HG03342 (cell line): ENCODE measurements around the gene EDN2.

Source experiments
- ATAC-seq: cut with Tn5 transposase; IDR thresholded peaks from one replicate; pipeline ENCODE4 v1.9.1; 2021; ENCODE audit warnings: mild to moderate bottlenecking, moderate library complexity; ENCODE audit not compliant: unreplicated experiment

EDN2 gene

GRCh38 chr1:41442697-41443251 lies 41.7 kb downstream of the EDN2 start:
- no peak for ATAC-seq

DNA sequence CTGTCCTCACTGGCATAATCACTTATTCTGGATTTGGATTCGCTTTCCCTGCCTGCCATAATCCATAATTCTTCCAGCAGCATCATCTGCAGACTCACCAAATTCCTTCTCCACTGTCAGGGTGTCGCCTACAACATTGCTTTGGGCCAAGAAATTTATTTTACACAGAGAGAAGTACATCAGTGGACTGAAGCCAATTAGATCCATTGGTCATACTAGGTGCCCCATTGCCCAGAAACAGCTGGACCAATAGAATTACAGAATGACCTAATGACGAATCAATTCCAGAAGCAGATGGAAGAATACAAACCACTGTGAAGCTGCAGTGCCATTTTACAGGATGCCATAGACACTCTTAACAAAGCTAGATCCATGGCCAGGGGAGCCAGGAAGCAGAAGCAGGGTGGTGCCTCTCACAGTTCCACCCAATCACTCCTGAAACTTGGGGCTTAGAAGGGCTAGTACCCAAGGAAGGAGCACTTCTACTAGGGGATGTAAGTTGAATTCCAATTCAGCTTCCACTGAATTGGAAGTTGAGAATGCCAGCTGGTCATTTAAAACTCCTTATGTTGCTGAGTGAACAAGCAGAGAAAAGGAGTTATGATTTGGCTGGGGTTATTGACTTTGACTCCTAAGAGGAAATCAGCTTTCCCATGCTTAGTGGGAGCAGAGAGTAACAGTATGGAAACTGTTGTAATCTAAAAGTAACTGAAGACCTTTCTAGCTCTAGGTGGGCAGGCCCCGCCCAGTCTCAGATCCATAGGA lies 44.0 kb downstream of the EDN2 start:
- no peak for ATAC-seq

DNA sequence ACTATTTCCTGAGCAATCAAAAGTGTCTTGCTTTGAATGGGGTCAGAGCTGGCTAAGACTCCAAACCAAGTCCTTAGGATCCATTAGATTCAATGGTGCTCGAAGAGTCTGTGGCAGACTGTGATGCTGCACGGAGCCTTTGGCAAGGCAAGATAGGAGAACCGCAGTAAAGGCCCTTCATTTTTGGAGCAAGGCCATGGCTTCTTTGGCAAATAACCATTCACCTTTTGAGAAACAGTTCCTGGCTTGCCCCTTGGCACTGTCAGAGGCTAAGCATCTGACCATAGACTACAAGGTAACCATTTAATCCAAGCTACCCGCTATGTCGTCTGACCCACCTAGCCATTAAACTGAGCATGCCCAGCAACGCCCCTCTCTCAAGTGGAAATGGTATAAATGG lies 45.2 kb downstream of the EDN2 start:
- no peak for ATAC-seq

GRCh38 chr1:41438711-41439110 lies 45.8 kb downstream of the EDN2 start:
- no peak for ATAC-seq

GRCh38 chr1:41437011-41437355 lies 47.5 kb downstream of the EDN2 start:
- ATAC-seq, result no peak

DNA sequence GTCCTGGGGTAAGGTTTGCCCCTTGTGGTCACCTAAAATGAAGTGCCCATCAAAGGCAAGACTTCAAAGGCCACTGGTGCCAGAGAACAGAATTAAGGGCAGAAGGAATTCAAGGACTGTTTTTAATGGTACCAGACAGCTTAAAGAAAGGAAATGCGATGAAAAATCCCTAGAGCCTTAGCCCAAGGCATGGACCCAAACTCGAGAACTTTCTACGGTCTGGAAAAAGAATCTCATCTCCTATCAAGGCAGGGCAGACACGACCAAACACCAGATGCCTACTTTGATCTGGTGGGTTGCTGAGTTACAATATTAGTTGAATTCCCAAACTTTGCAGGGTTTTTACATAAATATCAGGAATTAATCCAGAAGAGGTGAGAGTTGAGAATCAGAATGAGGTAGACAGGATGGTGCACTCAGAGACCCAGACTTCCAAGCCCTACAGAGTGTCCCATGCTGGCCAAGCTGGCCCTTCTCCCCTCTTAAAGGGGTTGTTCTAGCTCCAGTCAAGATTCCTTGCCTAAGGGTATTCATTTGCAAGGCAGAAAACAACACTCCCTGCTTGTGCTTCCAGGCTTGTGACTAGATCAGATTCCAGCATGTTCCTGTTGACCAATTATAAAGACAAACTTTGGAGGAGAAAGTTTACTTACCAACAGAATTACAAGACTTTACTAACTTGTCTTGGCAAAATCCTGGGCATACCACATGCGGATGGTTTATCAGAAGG lies 48.0 kb downstream of the EDN2 start:
- no peak for ATAC-seq

- ATAC-seq, result no peak
These were observed 48.8 kb downstream of the EDN2 start for GRCh38 chr1:41435570-41436178.

GRCh38 chr1:41434748-41435449 lies 49.6 kb downstream of the EDN2 start:
- ATAC-seq, result no peak

GRCh38 chr1:41434306-41434705 lies 50.2 kb downstream of the EDN2 start:
- no peak for ATAC-seq

DNA sequence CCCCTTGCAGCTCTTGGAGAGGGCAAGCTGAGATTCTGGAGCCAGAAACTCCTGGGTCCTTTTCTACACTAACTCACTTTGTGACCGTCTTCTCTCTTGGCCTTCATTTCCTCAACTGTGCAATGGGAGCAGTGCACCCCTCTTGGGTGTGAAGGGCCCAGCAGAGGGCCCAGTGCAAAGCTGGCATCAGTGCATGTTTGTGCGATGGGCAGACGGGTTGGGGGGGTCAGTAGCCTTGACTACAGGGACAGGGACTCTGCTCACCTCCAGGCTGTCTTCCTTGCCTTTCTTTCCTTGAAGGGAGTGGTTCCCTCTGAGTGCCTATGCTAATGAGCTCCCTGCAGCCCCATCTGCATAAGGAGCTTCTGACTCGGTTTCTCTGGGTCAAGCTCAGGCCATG lies 51.0 kb downstream of the EDN2 start:
- ATAC-seq, result no peak

DNA sequence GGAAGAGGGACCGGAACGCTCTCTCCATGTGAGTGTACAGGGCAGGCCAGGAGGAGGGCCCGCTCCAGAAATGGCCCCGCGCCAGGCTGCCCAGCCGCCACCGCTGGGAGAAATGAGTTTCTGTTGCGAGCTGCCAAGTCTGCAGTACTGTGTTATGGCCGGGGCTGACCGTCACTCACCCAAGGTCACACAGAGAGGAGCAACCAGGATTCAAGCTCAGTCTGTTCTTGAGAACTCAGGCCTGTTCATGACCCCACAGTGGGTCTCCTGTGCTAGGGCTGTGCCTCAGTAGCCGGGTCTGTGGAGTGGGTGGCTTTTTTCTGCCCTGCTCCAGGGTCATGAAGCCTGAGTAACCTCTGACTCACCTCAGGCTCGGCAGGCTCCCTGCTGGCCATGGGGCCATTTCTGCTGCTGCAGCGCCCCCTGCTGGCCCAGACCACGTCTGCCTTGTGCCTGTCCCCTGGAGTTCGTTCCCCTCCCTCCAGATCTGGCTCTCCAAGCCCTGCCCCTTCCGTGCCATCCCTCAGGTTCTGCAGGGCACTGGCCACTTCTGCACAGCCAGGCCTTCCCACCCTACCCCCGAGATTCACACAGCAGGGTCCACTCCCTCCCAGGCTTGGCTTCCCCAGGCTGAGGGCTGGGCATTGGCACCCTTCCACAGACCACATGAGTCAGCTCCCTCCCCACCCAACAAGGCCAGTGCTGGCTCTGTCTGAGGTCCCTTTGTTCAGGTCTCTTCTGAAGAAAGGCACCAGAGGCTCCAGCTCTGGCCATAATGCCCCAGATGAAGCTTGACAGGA lies 51.8 kb downstream of the EDN2 start:
- ATAC-seq, result no peak

GRCh38 chr1:41431490-41432350 lies 52.8 kb downstream of the EDN2 start:
- no peak for ATAC-seq

GRCh38 chr1:41430582-41430981 lies 53.9 kb downstream of the EDN2 start:
- ATAC-seq, result no peak

DNA sequence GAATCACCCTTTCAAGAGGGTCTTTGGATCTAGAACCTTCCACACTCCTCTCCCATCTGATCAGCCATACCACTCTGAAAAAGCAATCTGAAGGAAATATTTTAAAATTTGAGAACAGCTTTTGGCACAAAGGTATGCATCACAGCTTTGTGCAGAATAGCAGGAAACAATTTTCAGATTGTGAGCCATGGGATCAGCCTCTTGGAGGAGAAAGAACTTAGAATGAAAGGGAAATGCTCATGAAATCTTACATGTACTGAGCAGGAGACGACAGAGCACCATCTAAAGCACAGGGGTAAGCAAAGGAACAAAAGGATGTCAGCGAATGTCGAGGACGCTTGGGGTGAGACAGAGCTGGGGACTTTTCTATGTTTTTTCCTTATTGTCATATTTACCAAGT lies 54.4 kb downstream of the EDN2 start:
- no peak for ATAC-seq

GRCh38 chr1:41429641-41430035 lies 54.8 kb downstream of the EDN2 start:
- no peak for ATAC-seq
